Right lung (tissue), 10 donors: ENCODE data around the gene SALL2. TPM values are rescaled to one million over a fixed set of nuclear protein-coding genes. Genes with fewer than 3 reads are reported as not detected.
"Not testable (repeated sequence)": the region's sequence is repeated elsewhere in the genome, so short reads cannot be mapped to it uniquely, and the experiment has no call there.

Experiments used
- DNase-seq, 2 donors: peaks; one replicate each; pipeline ENCODE4 v3.0.0-alpha.2; 2013
- long read RNA-seq, 8 donors: transcript quantifications; one replicate each; lab custom pipeline, GENCODE V29; 2026
- polyA plus RNA-seq, 5 donors: library from polyadenylated mRNA; unstranded; fragments of 120-200 nt; gene quantifications; one replicate each; pipeline versions ENCODE4 v1.2.1 to v1.2.3, GENCODE V29; 2013; ENCODE audit warnings: inconsistent platforms in 1 of 5, low replicate concordance in 1 of 5; ENCODE audit not compliant: insufficient read length in 5 of 5, insufficient read depth in 1 of 5

SALL2 gene
- polyA plus RNA-seq, result 10 to 100 TPM; 29.4 to 44.6 (median 33.1) TPM
- long read RNA-seq, donor 1, full-length matches to known transcripts, result 15 of 20 reads
- long read RNA-seq, donor 1, partial matches to known transcripts, result 5 of 20 reads
- long read RNA-seq, donor 1, other reads (novel, unspliced or antisense), result 0 of 20 reads
- long read RNA-seq, donor 2, full-length matches to known transcripts, result 7 of 7 reads
- long read RNA-seq, donor 2, partial matches to known transcripts, result 0 of 7 reads
- long read RNA-seq, donor 2, other reads (novel, unspliced or antisense), result 0 of 7 reads
- long read RNA-seq, donor 3, partial matches to known transcripts, result 0 of 2 reads
- long read RNA-seq, donor 3, other reads (novel, unspliced or antisense), result 0 of 2 reads
- long read RNA-seq, donor 4, transcript SALL2-202 (2 exons, 659 nt), result major isoform, 8 of 8 reads
- long read RNA-seq, donor 4, partial matches to known transcripts, result 0 of 8 reads
- long read RNA-seq, donor 4, other reads (novel, unspliced or antisense), result 0 of 8 reads
- long read RNA-seq, donor 5, transcript SALL2-202 (2 exons, 659 nt), result major isoform, 6 of 6 reads
- long read RNA-seq, donor 5, partial matches to known transcripts, result 0 of 6 reads
- long read RNA-seq, donor 5, other reads (novel, unspliced or antisense), result 0 of 6 reads
- long read RNA-seq, donor 6, full-length matches to known transcripts, result 8 of 8 reads
- long read RNA-seq, donor 6, partial matches to known transcripts, result 0 of 8 reads
- long read RNA-seq, donor 6, other reads (novel, unspliced or antisense), result 0 of 8 reads
- long read RNA-seq, donor 7, transcript SALL2-202 (2 exons, 659 nt), result major isoform, 6 of 6 reads
- long read RNA-seq, donor 7, partial matches to known transcripts, result 0 of 6 reads
- long read RNA-seq, donor 7, other reads (novel, unspliced or antisense), result 0 of 6 reads
- long read RNA-seq, donor 8, partial matches to known transcripts, result 0 of 2 reads
- long read RNA-seq, donor 8, other reads (novel, unspliced or antisense), result 0 of 2 reads

DNA sequence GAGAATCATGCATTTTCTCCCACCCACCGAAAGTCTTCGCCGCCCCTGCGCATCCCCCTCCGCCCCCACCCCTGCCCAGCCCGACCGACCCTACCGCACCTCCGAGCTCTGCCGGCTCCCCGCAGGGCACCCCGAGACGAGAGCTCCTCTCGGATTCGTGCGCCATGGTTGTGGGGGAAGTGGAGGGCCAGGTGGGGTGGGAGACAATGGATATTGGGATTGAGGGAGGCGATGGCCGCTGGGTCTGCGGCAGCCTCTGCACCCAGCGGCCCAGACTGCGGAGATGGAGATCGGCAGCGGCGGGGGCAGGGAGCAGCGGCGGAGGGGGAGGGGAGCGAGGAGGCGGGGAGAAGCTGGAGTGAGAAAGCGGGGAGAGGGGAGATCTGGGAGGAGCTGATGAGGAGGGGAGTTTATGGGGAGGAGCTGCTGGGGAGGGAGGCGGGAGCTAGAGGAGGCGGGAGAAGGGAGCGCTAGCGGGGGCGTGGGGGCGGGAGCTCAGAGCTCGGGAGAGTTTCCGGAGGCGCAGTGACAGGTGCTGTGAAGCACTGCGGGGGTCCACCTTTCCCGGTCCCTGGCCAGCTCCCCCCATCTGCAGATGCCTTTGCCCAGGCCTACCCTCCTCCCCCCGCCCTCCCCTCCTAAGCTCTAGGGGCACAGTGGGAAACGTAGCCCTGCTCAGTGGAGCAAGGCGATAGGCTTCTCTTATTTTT lies at the start of gene SALL2:
Gene SALL2, minus strand, starts transcription at position 385 of the 710 bp plus-strand sequence. Its CDS starts 219 bp downstream, at position 166.
- peak; percentile 86 for DNase-seq

DNA sequence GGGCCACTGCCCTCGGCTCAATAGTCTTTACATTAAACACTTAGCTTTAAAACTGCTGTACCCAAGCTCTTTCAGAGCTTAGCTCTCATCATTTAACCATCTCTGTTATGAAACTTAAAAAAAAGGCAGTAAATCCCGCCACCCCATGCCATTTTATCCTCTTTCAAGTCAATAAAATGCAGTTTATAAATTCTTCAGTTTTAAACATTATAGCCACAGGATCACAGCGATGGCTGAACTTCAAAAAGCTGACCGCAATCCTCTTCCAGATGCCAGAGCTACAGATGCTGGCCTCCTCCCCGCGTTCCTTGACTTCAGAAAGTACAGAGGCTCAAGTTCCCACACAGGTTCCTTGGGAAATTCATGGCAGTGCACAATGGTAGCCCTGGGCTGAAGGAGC lies 49.5 kb upstream of the SALL2 start:
- DNase-seq, result no peak

- DNase-seq, result no peak
Observed at GRCh38 chr14:21572604-21573003, 46.5 kb upstream of the SALL2 start.

DNA sequence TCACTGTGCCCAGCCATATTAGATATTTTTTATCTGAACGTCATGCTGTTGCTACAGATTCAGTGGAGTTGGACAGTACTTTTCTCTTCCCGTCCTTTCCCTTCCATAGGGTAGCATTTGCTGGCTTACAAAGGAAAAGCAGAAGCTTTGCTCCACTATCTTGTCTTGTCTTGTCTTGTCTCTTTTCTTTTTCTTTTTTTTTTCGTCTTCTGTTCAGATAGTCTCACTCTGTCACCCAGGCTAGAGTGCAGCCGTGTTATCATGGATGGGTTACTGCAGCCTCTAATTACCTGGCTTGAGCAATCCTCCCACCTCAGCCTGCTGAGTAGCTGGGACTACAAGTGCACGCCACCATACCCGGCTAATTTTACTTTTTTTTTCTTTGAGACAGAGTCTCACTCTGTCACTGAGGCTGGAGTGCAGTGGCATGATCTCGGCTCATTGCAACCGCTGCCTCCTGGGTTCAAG lies 32.6 kb upstream of the SALL2 start:
- DNase-seq, result no peak

DNA sequence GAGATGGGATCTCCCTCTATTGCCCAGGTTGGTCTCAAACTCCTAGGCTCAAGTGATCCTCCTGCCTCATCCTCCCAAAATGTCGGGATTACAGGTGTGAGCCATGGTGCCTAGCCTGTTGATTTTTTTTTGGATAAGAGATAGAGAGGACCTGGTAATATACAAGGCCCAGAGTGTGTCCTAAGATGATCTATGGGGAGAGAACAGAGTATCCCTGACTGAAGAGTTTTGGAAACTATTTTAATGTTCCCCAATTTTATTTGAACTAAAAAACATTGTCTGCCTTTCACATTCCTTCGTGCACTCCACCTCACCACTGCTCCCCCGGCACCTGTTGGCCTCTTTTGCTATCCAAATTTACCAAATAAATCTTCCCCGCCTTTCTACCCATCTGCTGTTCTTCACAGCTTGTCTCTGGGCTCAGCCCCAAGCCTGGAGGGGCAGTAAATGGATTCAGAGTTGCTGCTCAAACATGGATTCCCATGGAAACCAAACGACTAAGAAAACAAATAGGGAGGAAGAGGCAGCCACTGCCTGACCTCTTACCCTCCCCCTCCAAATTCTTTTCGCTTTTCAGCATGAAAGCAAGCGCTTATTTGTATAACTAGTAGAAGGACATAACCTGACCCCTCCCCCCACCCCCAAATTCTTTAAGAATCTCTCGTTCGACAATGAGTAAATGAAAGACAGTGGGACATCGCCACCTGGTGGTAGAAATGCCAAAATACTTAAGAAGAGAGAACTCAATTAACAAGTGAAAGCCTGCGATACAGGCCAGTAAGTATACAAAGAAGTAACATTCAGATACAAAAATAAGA lies 31.1 kb upstream of the SALL2 start:
- peak; percentile 89 to 91 for DNase-seq

DNA sequence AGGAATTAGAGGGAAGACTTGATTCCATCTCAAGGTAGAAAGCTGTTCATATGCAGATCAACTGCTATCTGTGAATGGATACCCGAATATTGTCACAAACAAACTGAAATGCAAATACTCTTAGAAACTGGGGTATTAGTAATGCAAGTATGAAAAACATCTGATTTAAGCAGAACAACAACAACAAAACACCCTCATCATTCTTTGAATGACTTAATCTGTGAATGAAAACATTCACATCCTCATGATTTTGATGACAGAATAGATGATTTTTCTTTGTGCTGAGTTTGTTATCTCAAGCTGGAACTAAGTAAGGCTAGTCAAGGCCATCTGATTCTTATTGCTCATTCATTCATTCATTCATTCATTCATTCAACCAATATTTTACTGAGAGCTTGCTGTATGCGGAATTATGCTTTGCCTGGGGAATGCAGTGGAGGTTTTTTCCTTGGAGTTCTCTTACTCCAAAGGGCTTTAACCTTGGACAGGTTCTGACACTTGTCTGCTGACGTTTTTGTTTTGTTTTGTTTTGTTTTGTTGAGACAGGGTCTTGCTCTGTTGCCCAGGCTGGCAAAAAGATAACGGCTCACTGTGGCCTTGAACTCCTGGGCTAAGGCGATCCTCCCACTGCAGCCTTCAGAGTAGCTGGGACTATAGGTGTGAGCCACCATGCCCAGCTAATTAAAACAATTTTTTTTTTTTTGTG lies 30.4 kb upstream of the SALL2 start:
- no peak for DNase-seq

DNA sequence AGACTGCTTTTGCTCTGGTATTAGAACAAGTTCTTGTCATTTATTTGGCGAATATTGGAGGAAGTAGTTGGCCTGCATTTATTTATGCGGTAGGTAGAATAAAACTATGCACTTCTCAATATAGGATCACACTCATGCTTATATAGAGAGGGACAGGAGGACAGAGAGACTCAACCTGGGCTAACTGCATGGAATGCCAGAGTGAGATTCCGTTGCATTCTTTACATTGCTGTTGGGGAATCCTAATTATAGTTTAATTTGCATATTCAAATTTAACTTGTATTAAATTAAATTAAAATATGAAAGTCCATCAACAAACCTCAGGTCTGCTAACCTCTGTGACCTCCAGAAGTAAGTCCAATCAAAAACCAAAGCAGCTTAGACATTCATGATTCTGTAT lies 27.1 kb upstream of the SALL2 start:
- DNase-seq, result no peak

- DNase-seq, result not testable (repeated sequence)
Observed at GRCh38 chr14:21544588-21544987, 18.4 kb upstream of the SALL2 start.

- no peak for DNase-seq
Observed at GRCh38 chr14:21543963-21544362, 17.8 kb upstream of the SALL2 start.

GRCh38 chr14:21543521-21543960 lies 17.4 kb upstream of the SALL2 start:
- DNase-seq, result peak in 1 of 2 donors; percentile 42

GRCh38 chr14:21541413-21542074 lies 15.4 kb upstream of the SALL2 start:
- no peak for DNase-seq

DNA sequence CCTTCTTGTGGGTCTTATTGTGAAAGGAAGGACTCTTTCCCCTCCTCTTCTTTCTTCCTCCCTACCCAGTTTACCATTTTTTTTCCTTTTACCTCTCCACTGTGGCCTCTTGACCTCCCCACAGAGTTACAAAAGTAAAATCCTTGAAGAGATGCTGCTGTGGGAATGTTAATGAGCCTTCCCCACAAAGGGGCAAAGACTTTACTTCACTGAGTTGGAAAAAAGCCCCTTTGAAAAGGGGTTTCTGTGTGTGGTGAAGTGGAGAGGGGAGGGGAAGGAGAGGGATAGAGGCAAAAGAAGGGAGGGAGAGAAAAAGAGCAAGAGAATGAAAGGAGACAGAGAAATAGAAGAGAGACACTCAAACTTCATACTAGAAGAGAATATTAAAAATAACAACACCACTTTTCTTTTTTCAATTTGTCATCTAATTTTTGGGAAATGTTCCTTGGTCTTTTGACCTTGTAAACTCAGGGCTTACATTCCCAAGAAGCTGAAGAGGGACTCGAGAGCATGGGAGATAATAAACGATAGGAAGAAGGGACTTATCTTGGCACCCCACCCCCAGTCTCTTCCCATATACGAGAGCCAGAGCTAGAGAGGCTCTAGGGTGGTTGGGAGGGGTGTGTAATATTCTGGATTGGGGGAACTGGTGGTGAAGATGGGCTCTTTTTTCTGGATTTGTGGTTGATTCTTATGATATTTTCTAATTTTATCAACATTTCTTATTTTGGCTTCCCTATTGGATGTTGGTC lies 13.2 kb upstream of the SALL2 start:
- no peak for DNase-seq

DNA sequence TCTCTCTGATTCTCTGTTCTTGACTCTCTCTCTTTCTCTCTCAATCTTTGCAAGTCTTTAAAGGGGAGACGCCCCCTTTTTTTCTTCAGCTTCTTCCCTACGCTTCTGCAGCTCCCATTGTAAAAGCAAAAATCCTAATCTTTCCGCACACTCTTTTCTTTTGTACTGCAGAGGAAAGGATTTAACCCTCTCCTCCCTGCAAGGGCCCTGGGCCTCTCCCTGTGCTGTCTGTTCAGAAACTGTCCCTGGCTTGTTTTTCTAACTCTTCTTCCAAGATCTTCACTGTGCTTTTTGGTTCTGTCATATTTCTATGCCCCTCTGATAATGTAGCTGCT lies 10.9 kb upstream of the SALL2 start:
- peak in 1 of 2 donors; percentile 13 for DNase-seq

GRCh38 chr14:21536418-21537089 lies 10.4 kb upstream of the SALL2 start:
- peak in 1 of 2 donors; percentile 12 for DNase-seq

GRCh38 chr14:21535545-21536417 lies 9.6 kb upstream of the SALL2 start:
- no peak for DNase-seq

DNA sequence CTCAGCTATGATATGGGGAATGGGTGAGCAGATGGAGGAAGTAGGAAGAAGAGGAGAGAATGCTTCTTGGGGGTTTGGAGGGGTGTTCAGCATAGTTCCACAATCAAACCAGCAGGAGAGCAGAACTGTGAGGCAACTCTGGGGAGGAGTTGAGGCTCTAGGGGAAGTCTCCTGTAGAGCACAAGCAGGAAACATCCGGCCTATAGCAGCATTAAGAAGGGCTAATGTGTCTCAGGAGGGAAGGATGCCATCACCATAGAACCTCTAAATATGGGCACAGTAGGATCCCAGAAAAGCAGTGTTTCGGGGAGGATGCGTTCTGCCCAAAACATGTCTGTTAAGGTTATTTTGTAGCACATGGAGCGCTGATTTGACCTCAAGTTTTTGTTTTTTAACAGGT lies 8.4 kb upstream of the SALL2 start:
- no peak for DNase-seq

GRCh38 chr14:21533294-21533693 lies 7.1 kb upstream of the SALL2 start:
- no peak for DNase-seq
